WTC11 (cell line): ENCODE measurements around the gene RNF169. TPM values are rescaled to one million over a fixed set of nuclear protein-coding genes. Genes with fewer than 3 reads are reported as not detected.

Experiments
- ATAC-seq: fragments of 200-7000 bp; cut with Tn5 transposase; 2 replicates; pipeline ENCODE4 v1.10.0; 2021; ENCODE audit warnings: mild to moderate bottlenecking, moderate library complexity
- CTCF ChIA-PET: fragments of 300-600 bp; sonication (Branson Sonifier 250); formaldehyde crosslinking; loops from one replicate; lab custom pipeline; 2021; ENCODE audit warnings: antibody characterized with exemption; lab: Charles Lee
- POLR2A ChIA-PET: fragments of 350-600 bp; sonication (Branson Sonifier 250); formaldehyde crosslinking; loops from one replicate; lab custom pipeline; 2021; ENCODE audit warnings: antibody characterized with exemption; lab: Charles Lee
- DNase-seq: peaks from one replicate; pipeline ENCODE4 v3.0.0; 2021; ENCODE audit warnings: low spot score
- H3K27ac Mint-ChIP-seq: 2 replicates; pipeline ENCODE4 v1.8.0; 2021; ENCODE audit warnings: mixed read lengths
- H3K27me3 Mint-ChIP-seq: 2 replicates; pipeline ENCODE4 v1.8.0; 2021; ENCODE audit warnings: low read depth, mild to moderate bottlenecking, moderate library complexity, mixed read lengths
- H3K36me3 Mint-ChIP-seq: 2 replicates; pipeline ENCODE4 v1.8.0; 2021; ENCODE audit warnings: mixed read lengths
- H3K4me1 Mint-ChIP-seq: 2 replicates; pipeline ENCODE4 v1.8.0; 2022; ENCODE audit warnings: mixed read lengths
- H3K4me3 Mint-ChIP-seq: 2 replicates; pipeline ENCODE4 v1.8.0; 2021; ENCODE audit warnings: mild to moderate bottlenecking, moderate library complexity, mixed read lengths
- H3K9me3 Mint-ChIP-seq: 2 replicates; pipeline ENCODE4 v1.8.0; 2021; ENCODE audit warnings: mixed read lengths
- CREB1 ChIP-seq: sonication (generic); formaldehyde crosslinking; IDR thresholded peaks from 2 replicates; pipeline ENCODE4 v1.8.0; 2023; ENCODE audit warnings: mild to moderate bottlenecking, missing genetic modification reagents
- FOXK1 ChIP-seq: sonication (generic); formaldehyde crosslinking; IDR thresholded peaks from 2 replicates; pipeline ENCODE4 v1.8.0; 2022; ENCODE audit warnings: mild to moderate bottlenecking, moderate library complexity, missing genetic modification reagents
- NFATC4 ChIP-seq: fragments of 250-450 bp; sonication (Bioruptor Pico); IDR thresholded peaks from 2 replicates; pipeline ENCODE4 v1.9.0; 2021; ENCODE audit warnings: mild to moderate bottlenecking
- NR1H2 ChIP-seq: sonication (generic); formaldehyde crosslinking; IDR thresholded peaks from 2 replicates; pipeline ENCODE4 v1.9.0; 2021; ENCODE audit warnings: mild to moderate bottlenecking, moderate library complexity, missing genetic modification reagents
- SOX15 ChIP-seq: fragments of 250-450 bp; sonication (Bioruptor Pico); IDR thresholded peaks from 2 replicates; pipeline ENCODE4 v1.9.0; 2021; ENCODE audit warnings: mild to moderate bottlenecking
- ZNF138 ChIP-seq: sonication (generic); formaldehyde crosslinking; conservative IDR thresholded peaks from 2 replicates; pipeline ENCODE4 v1.8.1; 2022; ENCODE audit warnings: mild to moderate bottlenecking, moderate library complexity, missing genetic modification reagents
- ZNF423 ChIP-seq: fragments of 250-450 bp; sonication (Bioruptor Pico); IDR thresholded peaks from 2 replicates; pipeline ENCODE4 v2.1.2; 2022; ENCODE audit warnings: mild to moderate bottlenecking, moderate library complexity
- total RNA-seq: library from RNA; stranded (reverse); gene quantifications from 3 replicates; pipeline ENCODE4 v1.2.3, GENCODE V29; 2021
- TF ChIP-seq, protein P1 (sequence below): sonication (generic); formaldehyde crosslinking; IDR thresholded peaks from 2 replicates; pipeline ENCODE4 v1.8.1; 2022; ENCODE audit warnings: low read depth, mild to moderate bottlenecking, moderate library complexity, missing genetic modification reagents, borderline replicate concordance
- TF ChIP-seq, protein P2 (sequence below): sonication (generic); formaldehyde crosslinking; IDR thresholded peaks from 2 replicates; pipeline ENCODE4 v1.8.0; 2023; ENCODE audit warnings: missing genetic modification reagents
- TF ChIP-seq, protein P3 (sequence below): fragments of 200-600 bp; IDR thresholded peaks from 2 replicates; pipeline ENCODE4 v1.8.0; 2022; ENCODE audit warnings: antibody characterized with exemption
- TF ChIP-seq, protein P4 (sequence below): sonication (generic); formaldehyde crosslinking; conservative IDR thresholded peaks from 2 replicates; pipeline ENCODE4 v1.8.1; 2022; ENCODE audit warnings: mild to moderate bottlenecking, missing genetic modification reagents
- TF ChIP-seq, protein P5 (sequence below): sonication (generic); formaldehyde crosslinking; IDR thresholded peaks from 2 replicates; pipeline ENCODE4 v1.8.0; 2022; ENCODE audit warnings: mild to moderate bottlenecking, missing genetic modification reagents
- TF ChIP-seq, protein P6 (sequence below): fragments of 250-450 bp; sonication (Bioruptor Pico); IDR thresholded peaks from 2 replicates; pipeline ENCODE4 v2.1.2; 2022; ENCODE audit warnings: mild to moderate bottlenecking, moderate library complexity
- TF ChIP-seq, protein P7 (sequence below): fragments of 250-450 bp; sonication (Bioruptor Pico); conservative IDR thresholded peaks from 2 replicates; pipeline ENCODE4 v1.9.0; 2021; ENCODE audit warnings: mild to moderate bottlenecking
- TF ChIP-seq, protein P8 (sequence below): sonication (generic); formaldehyde crosslinking; IDR thresholded peaks from 2 replicates; pipeline ENCODE4 v1.8.0; 2022; ENCODE audit warnings: mild to moderate bottlenecking, missing genetic modification reagents
- TF ChIP-seq, protein P9 (sequence below): sonication (generic); formaldehyde crosslinking; IDR thresholded peaks from 2 replicates; pipeline ENCODE4 v1.8.0; 2022; ENCODE audit warnings: mild to moderate bottlenecking, missing genetic modification reagents

RNF169 gene
- total RNA-seq, 1 experiment from 2014 or later: 13.6 TPM

DNA sequence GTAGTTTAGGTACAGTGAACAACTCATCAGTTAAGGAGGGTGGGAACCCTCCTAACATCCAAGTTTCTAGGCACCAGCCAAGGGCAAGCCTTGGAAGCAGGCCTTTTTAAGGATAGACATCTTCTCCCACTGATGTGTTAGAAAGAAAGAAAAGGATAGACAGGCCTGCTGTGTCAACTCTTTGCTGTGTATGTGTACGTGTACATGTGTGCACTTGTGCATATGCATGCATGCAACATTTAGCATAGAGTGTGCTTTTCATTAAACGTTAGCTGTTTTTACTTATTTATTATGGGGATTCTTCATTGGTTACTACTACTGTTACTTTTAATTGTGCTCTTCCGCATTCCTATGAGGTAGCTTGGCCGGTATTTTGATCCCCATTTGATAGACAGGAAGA is 36.1 kb downstream of the RNF169 start:
- Mint-ChIP-seq H3K27ac (no peak overlapping the region), H3K4me1 (peaks cover 4% of the 10 kb centered on the region; the same call in 1 of the 2 replicates), H3K4me3 (no peak overlapping the region), H3K36me3 (no peaks in the 10 kb centered on the region), H3K27me3 (no peaks in the 10 kb centered on the region), H3K9me3 (no peaks in the 10 kb centered on the region)
- DNase-seq (no peak), ATAC-seq (no peak)
- ChIA-PET CTCF (interaction anchor here (1.1 kb wide), 1 partner anchor 82 kb away, joined by 3 read pairs; no protein-coding TSS in a partner anchor), POLR2A (no interaction called here)
- TF ChIP-seq ZNF423 (CRISPR knock-in tag): no peak
- no peak for TF ChIP-seq CREB1 (CRISPR knock-in tag)

DNA sequence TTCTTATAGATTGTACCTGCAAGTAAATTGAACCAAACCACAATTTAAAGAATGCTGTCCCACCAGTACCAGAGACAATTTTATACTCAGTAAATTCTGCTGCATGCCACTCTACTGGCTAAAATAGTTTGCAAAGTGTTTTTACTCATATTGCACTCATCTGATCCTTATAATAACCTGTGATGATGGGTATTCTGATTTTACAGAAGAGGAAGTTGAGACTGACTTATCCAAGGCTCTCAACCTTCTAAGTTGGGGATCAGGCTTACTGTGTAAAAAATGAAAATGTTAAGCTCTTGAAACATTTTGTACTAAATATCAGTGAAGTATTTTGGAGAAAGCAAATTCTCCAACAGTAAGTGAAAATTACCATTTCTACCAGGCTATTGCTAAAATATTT is 37.9 kb downstream of the RNF169 start:
- Mint-ChIP-seq H3K36me3 (peaks cover 7% of the 10 kb centered on the region; the same call in 1 of the 2 replicates), H3K4me1 (peaks cover 4% of the 10 kb centered on the region; the same call in 1 of the 2 replicates), H3K4me3 (no peak overlapping the region), H3K9me3 (no peaks in the 10 kb centered on the region), H3K27me3 (no peaks in the 10 kb centered on the region), H3K27ac (no peak overlapping the region)
- ChIA-PET CTCF (no interaction called here), POLR2A (no interaction called here)
- DNase-seq: no peak
- TF ChIP-seq, protein P1, sequence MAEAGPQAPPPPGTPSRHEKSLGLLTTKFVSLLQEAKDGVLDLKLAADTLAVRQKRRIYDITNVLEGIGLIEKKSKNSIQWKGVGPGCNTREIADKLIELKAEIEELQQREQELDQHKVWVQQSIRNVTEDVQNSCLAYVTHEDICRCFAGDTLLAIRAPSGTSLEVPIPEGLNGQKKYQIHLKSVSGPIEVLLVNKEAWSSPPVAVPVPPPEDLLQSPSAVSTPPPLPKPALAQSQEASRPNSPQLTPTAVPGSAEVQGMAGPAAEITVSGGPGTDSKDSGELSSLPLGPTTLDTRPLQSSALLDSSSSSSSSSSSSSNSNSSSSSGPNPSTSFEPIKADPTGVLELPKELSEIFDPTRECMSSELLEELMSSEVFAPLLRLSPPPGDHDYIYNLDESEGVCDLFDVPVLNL (CRISPR knock-in tag): no peak
- TF ChIP-seq ZNF423 (CRISPR knock-in tag) (no peak), NR1H2 (no peak), ZNF138 (CRISPR knock-in tag) (no peak)
- TF ChIP-seq, protein P2, sequence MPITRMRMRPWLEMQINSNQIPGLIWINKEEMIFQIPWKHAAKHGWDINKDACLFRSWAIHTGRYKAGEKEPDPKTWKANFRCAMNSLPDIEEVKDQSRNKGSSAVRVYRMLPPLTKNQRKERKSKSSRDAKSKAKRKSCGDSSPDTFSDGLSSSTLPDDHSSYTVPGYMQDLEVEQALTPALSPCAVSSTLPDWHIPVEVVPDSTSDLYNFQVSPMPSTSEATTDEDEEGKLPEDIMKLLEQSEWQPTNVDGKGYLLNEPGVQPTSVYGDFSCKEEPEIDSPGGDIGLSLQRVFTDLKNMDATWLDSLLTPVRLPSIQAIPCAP (CRISPR knock-in tag): no peak
- TF ChIP-seq, protein P3, sequence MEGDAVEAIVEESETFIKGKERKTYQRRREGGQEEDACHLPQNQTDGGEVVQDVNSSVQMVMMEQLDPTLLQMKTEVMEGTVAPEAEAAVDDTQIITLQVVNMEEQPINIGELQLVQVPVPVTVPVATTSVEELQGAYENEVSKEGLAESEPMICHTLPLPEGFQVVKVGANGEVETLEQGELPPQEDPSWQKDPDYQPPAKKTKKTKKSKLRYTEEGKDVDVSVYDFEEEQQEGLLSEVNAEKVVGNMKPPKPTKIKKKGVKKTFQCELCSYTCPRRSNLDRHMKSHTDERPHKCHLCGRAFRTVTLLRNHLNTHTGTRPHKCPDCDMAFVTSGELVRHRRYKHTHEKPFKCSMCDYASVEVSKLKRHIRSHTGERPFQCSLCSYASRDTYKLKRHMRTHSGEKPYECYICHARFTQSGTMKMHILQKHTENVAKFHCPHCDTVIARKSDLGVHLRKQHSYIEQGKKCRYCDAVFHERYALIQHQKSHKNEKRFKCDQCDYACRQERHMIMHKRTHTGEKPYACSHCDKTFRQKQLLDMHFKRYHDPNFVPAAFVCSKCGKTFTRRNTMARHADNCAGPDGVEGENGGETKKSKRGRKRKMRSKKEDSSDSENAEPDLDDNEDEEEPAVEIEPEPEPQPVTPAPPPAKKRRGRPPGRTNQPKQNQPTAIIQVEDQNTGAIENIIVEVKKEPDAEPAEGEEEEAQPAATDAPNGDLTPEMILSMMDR: no peak
- TF ChIP-seq, protein P4, sequence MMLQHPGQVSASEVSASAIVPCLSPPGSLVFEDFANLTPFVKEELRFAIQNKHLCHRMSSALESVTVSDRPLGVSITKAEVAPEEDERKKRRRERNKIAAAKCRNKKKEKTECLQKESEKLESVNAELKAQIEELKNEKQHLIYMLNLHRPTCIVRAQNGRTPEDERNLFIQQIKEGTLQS (CRISPR knock-in tag): no peak
- TF ChIP-seq, protein P5, sequence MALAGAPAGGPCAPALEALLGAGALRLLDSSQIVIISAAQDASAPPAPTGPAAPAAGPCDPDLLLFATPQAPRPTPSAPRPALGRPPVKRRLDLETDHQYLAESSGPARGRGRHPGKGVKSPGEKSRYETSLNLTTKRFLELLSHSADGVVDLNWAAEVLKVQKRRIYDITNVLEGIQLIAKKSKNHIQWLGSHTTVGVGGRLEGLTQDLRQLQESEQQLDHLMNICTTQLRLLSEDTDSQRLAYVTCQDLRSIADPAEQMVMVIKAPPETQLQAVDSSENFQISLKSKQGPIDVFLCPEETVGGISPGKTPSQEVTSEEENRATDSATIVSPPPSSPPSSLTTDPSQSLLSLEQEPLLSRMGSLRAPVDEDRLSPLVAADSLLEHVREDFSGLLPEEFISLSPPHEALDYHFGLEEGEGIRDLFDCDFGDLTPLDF: no peak
- TF ChIP-seq, protein P6, sequence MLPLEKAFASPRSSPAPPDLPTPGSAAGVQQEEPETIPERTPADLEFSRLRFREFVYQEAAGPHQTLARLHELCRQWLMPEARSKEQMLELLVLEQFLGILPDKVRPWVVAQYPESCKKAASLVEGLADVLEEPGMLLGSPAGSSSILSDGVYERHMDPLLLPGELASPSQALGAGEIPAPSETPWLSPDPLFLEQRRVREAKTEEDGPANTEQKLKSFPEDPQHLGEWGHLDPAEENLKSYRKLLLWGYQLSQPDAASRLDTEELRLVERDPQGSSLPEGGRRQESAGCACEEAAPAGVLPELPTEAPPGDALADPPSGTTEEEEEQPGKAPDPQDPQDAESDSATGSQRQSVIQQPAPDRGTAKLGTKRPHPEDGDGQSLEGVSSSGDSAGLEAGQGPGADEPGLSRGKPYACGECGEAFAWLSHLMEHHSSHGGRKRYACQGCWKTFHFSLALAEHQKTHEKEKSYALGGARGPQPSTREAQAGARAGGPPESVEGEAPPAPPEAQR (CRISPR knock-in tag): no peak
- no peak for ATAC-seq

DNA sequence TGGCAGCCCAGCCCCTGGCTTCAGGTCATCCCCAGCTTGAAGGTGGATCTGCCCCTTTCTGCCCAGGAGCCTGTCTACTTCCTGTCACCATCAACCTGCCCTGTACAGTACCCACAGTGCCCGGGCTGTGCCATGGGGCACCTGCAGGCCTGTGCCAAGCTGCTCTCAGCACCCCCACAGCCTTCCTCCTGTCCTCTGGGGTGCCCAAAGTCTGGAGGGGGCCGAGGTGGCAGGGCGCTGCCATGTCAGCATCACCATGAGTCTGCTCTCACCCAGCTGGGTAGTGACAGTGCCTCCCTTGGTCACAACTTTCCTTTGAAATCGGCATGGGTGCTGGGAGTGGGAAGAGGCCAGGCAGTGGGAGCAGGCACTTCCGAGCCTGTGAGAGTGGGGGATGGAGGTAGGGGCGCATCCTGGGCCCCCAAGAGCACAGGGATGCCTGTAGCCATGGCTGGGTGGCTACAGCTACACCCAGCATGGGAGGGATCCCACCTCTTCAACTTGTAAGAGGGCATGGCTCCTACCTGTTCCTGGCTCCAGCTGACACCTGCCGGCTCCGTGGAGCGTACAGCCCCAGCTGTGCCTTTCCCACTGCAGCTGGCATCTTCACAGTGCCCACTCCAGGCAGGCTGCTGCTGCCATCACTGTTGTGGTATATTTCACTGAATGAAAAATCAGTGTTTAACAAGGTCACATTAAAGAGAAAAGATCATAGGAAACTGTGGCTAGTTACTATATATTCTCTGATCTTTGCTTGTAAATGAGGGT is 42.9 kb downstream of the RNF169 start:
- H3K4me3 Mint-ChIP-seq: no peak overlapping the region
- H3K4me1 Mint-ChIP-seq: peaks cover 4% of the 10 kb centered on the region; the same call in 1 of the 2 replicates
- CTCF ChIA-PET: interaction anchor here (1.0 kb wide), 1 partner anchor 89 kb away, joined by 3 read pairs; no protein-coding TSS in a partner anchor
- H3K9me3 Mint-ChIP-seq: peaks cover 15% of the 10 kb centered on the region
- POLR2A ChIA-PET: no interaction called here
- peaks cover 45% of the 10 kb centered on the region for H3K36me3 Mint-ChIP-seq
- H3K27me3 Mint-ChIP-seq: no peaks in the 10 kb centered on the region
- no peak for DNase-seq
- ATAC-seq: no peak
- no peak overlapping the region for H3K27ac Mint-ChIP-seq
- TF ChIP-seq SOX15 (CRISPR knock-in tag) (no peak), NFATC4 (CRISPR knock-in tag) (no peak), ZNF423 (CRISPR knock-in tag) (no peak), FOXK1 (CRISPR knock-in tag) (no peak)
- TF ChIP-seq, protein P3: no peak
- TF ChIP-seq, protein P7, sequence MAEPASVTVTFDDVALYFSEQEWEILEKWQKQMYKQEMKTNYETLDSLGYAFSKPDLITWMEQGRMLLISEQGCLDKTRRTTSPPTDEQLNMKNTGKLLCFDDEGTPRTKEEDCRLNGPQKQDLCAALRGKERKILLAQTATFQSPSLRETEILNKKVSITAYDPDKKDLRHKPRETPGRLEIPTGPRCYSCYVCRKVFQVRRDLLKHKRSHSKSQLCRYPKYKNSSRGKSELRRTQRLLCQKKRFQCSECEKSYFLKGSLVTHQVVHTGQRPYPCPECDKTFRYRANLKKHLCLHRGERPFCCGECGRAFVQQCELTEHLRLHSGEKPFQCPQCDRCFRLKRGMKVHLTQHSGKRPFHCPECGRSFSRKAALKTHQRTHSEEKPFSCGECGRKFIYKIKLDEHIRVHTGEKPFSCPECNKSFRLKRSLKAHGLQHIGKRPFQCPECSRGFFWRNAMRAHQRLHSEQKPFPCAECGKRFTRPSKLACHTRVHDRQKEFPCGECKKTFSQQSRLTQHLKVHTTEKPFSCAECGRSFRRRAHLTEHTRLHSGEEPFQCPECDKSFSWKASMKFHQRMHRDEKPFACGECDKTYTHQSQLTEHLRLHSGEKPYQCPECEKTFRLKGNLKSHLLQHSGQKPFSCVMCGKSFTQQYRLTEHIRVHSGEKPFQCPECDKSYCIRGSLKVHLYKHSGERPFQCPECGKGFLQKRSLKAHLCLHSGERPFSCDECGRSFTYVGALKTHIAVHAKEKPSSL (CRISPR knock-in tag): no peak
- TF ChIP-seq, protein P8, sequence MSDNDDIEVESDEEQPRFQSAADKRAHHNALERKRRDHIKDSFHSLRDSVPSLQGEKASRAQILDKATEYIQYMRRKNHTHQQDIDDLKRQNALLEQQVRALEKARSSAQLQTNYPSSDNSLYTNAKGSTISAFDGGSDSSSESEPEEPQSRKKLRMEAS (CRISPR knock-in tag): no peak
- TF ChIP-seq, protein P9, sequence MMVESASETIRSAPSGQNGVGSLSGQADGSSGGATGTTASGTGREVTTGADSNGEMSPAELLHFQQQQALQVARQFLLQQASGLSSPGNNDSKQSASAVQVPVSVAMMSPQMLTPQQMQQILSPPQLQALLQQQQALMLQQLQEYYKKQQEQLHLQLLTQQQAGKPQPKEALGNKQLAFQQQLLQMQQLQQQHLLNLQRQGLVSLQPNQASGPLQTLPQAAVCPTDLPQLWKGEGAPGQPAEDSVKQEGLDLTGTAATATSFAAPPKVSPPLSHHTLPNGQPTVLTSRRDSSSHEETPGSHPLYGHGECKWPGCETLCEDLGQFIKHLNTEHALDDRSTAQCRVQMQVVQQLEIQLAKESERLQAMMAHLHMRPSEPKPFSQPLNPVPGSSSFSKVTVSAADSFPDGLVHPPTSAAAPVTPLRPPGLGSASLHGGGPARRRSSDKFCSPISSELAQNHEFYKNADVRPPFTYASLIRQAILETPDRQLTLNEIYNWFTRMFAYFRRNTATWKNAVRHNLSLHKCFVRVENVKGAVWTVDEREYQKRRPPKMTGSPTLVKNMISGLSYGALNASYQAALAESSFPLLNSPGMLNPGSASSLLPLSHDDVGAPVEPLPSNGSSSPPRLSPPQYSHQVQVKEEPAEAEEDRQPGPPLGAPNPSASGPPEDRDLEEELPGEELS (CRISPR knock-in tag): no peak
